ENCODE results near the gene ITGB5.

GRCh38 chr3:124791639-124792151 lies 95.5 kb downstream of the ITGB5 start:
- no peak for TF ChIP-seq USF1 (IDR thresholded peaks at IDR 0.05)
- no peak for TF ChIP-seq CEBPB (IDR thresholded peaks at IDR 0.05)
- TF ChIP-seq CREB1 (IDR thresholded peaks at IDR 0.05; ENCODE audit: low read depth) = no peak
- TF ChIP-seq EP300 (IDR thresholded peaks at IDR 0.05; ENCODE audit: borderline replicate concordance) = no peak
- no peak for TF ChIP-seq TAF1 (IDR thresholded peaks at IDR 0.05; ENCODE audit: low read depth)
- no peak for TF ChIP-seq EGR1 (IDR thresholded peaks at IDR 0.05)
- no peak for TF ChIP-seq MAX (IDR thresholded peaks at IDR 0.05)

Data from Ishikawa (cell line).